ENCODE data around the gene QRFP.

QRFP gene

DNA sequence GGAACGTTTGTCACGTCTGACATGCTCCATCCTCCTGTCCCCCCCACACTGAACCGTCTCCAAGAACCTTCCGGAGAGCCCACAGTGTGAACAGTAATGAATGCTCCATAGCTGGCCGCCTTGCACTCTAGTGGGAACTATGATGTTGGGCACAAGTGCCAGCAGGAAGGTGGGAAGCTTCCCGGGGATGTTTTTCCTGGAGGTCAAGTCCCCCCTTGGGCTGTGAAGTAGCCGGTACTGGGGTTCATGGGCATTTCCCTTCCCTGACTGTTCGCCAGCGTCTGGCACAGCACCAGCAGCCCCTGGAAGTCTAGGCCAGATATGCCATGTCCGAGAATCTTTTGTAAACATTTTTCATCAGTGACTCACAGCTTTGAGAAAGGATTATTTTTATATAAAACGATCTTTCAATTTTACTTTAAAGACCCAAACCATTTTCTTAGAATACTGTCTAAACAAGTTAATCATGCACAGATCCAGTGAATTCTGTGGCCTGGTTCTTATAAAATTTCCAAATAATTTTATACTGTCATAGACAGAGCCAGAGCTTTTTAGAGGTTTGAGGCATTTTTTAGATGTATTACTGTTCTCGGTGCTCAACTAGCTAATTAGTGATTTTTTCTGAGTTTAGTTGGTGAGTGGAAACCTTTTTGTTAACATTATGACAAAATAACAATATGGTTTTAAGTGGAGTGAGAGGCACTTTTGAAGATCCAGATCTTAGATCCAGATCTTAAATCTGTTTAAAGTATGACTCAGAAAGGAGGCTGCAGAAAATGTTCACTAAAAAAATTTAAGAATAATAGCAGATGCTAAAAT lies 49.9 kb downstream of the QRFP start:
- Histone ChIP-seq H3K36me3 (replicated peaks; ENCODE audit: insufficient read depth, low read length) (no peaks in the 10 kb centered on the region), H3K27ac (ENCODE audit: low read length) (no peak overlapping the region), H3K4me3 (ENCODE audit: low read length) (no peak overlapping the region), H3K27me3 (replicated peaks; ENCODE audit: insufficient read depth, low read length) (no peaks in the 10 kb centered on the region), H3K79me2 (ENCODE audit: low read length) (no peaks in the 10 kb centered on the region), H3K4me1 (ENCODE audit: low read length) (no peaks in the 10 kb centered on the region), H4K20me1 (ENCODE audit: insufficient read depth, low read length) (no peaks in the 10 kb centered on the region), H3F3A (ENCODE audit: insufficient read depth, low read length) (no peaks in the 10 kb centered on the region), H2AFZ (ENCODE audit: low read length) (no peak overlapping the region), H3K9me3 (replicated peaks; ENCODE audit: insufficient read depth, low read length) (no peaks in the 10 kb centered on the region), H3K9ac (ENCODE audit: low read length) (no peak overlapping the region), H3K4me2 (ENCODE audit: low read depth, low read length) (no peak overlapping the region), H3K9me2 (replicated peaks; ENCODE audit: insufficient read depth, low read length) (no peaks in the 10 kb centered on the region)
- DNase-seq = no peak
- TF ChIP-seq EZH2phosphoT487 (IDR thresholded peaks at IDR 0.05; ENCODE audit: low read length) = no peak

DNA sequence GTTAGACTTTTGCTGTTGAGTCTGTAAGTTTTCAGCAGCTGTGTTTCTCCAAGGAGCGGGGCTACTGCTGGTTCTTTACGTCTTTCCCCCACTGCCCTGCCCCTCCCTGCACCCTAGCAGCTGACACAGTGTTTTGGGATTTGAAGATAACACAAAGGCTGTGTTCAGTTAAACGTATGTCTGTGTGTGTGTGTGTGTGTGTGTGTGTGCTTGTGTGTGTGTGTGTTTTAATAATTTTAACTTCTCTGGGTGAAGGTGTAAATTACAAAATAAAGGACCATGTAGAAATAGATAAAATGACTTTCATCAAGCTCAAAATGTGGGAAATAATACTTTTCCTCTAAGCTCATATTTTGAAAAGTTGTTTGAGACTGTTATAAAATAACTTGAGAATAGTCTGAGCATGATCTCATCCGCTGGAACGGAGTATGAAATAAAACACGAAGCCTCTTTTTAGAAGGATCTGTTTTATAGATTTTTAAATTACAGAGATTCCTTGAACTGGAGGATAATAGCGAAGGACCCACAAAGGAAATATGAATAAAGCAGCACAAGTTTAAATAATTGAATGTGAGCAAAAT lies 50.6 kb downstream of the QRFP start:
- H3F3A ChIP-seq (ENCODE audit: insufficient read depth, low read length) = no peaks in the 10 kb centered on the region
- H3K9ac ChIP-seq (ENCODE audit: low read length) = no peak overlapping the region
- H3K9me2 ChIP-seq (replicated peaks; ENCODE audit: insufficient read depth, low read length) = no peaks in the 10 kb centered on the region
- H2AFZ ChIP-seq (ENCODE audit: low read length) = no peak overlapping the region
- H3K4me1 ChIP-seq (ENCODE audit: low read length) = no peaks in the 10 kb centered on the region
- no peak for TF ChIP-seq CTCF (IDR thresholded peaks at IDR 0.05; ENCODE audit: low read length)
- TF ChIP-seq EZH2phosphoT487 (IDR thresholded peaks at IDR 0.05; ENCODE audit: low read length) = no peak
- TF ChIP-seq EZH2 (optimal IDR thresholded peaks at IDR 0.05; ENCODE audit: low read depth, low read length) = no peak
- H3K4me2 ChIP-seq (ENCODE audit: low read depth, low read length) = no peak overlapping the region
- H3K27me3 ChIP-seq (replicated peaks; ENCODE audit: insufficient read depth, low read length) = no peaks in the 10 kb centered on the region
- no peak overlapping the region for H3K4me3 ChIP-seq (ENCODE audit: low read length)
- no peaks in the 10 kb centered on the region for H3K79me2 ChIP-seq (ENCODE audit: low read length)
- no peaks in the 10 kb centered on the region for H4K20me1 ChIP-seq (ENCODE audit: insufficient read depth, low read length)
- no peaks in the 10 kb centered on the region for H3K9me3 ChIP-seq (replicated peaks; ENCODE audit: insufficient read depth, low read length)
- H3K36me3 ChIP-seq (replicated peaks; ENCODE audit: insufficient read depth, low read length) = no peaks in the 10 kb centered on the region
- DNase-seq = no peak
- H3K27ac ChIP-seq (ENCODE audit: low read length) = no peak overlapping the region

DNA sequence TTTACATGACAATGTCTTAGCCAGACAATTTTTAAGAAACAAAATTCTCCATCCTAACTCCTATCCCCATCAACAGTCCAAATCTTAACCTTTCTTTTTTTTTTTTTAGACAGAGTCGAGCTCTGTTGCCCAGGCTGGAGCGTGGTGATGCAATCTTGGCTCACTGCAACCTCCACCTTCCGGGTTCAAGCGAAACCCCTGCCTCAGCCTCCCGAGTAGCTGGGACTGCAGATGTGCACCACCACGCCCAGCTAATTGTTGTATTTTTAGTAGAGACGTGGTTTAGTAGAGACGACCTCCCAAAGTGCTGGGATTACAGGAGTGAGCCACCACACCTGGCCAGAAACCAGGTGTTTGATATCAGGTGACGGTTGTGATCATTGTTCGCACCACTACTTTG lies 51.4 kb downstream of the QRFP start:
- Histone ChIP-seq H3K4me3 (ENCODE audit: low read length) (no peak overlapping the region), H3K4me2 (ENCODE audit: low read depth, low read length) (no peak overlapping the region), H2AFZ (ENCODE audit: low read length) (no peak overlapping the region), H3K27ac (ENCODE audit: low read length) (no peak overlapping the region), H3K27me3 (replicated peaks; ENCODE audit: insufficient read depth, low read length) (no peaks in the 10 kb centered on the region), H3K9me2 (replicated peaks; ENCODE audit: insufficient read depth, low read length) (no peaks in the 10 kb centered on the region), H3K79me2 (ENCODE audit: low read length) (no peaks in the 10 kb centered on the region), H3K4me1 (ENCODE audit: low read length) (no peaks in the 10 kb centered on the region), H3K9ac (ENCODE audit: low read length) (no peak overlapping the region), H3F3A (ENCODE audit: insufficient read depth, low read length) (no peaks in the 10 kb centered on the region), H4K20me1 (ENCODE audit: insufficient read depth, low read length) (no peaks in the 10 kb centered on the region), H3K36me3 (replicated peaks; ENCODE audit: insufficient read depth, low read length) (no peaks in the 10 kb centered on the region), H3K9me3 (replicated peaks; ENCODE audit: insufficient read depth, low read length) (no peaks in the 10 kb centered on the region)
- TF ChIP-seq CTCF (IDR thresholded peaks at IDR 0.05; ENCODE audit: low read length) = no peak
- no peak for TF ChIP-seq EZH2 (optimal IDR thresholded peaks at IDR 0.05; ENCODE audit: low read depth, low read length)
- no peak for TF ChIP-seq EZH2phosphoT487 (IDR thresholded peaks at IDR 0.05; ENCODE audit: low read length)
- DNase-seq = no peak

- Histone ChIP-seq H3K79me2 (ENCODE audit: low read length) (no peaks in the 10 kb centered on the region), H3F3A (ENCODE audit: insufficient read depth, low read length) (no peaks in the 10 kb centered on the region), H3K4me1 (ENCODE audit: low read length) (no peaks in the 10 kb centered on the region)
Observed at GRCh38 chr9:130844044-130844451, 52.6 kb downstream of the QRFP start.

More at GRCh38 chr9:130844044-130844451, 52.6 kb downstream of the QRFP start:
- H2AFZ ChIP-seq (ENCODE audit: low read length) = no peak overlapping the region
- no peaks in the 10 kb centered on the region for H3K36me3 ChIP-seq (replicated peaks; ENCODE audit: insufficient read depth, low read length)
- no peaks in the 10 kb centered on the region for H3K9me3 ChIP-seq (replicated peaks; ENCODE audit: insufficient read depth, low read length)
- no peak overlapping the region for H3K9ac ChIP-seq (ENCODE audit: low read length)
- no peak overlapping the region for H3K27ac ChIP-seq (ENCODE audit: low read length)
- no peak overlapping the region for H3K4me2 ChIP-seq (ENCODE audit: low read depth, low read length)
- no peak for DNase-seq
- H3K4me3 ChIP-seq (ENCODE audit: low read length) = no peak overlapping the region
- no peaks in the 10 kb centered on the region for H3K9me2 ChIP-seq (replicated peaks; ENCODE audit: insufficient read depth, low read length)
- TF ChIP-seq CTCF (IDR thresholded peaks at IDR 0.05; ENCODE audit: low read length) (no peak), EZH2 (optimal IDR thresholded peaks at IDR 0.05; ENCODE audit: low read depth, low read length) (no peak), EZH2phosphoT487 (IDR thresholded peaks at IDR 0.05; ENCODE audit: low read length) (no peak)
- no peaks in the 10 kb centered on the region for H3K27me3 ChIP-seq (replicated peaks; ENCODE audit: insufficient read depth, low read length)
- H4K20me1 ChIP-seq (ENCODE audit: insufficient read depth, low read length) = no peaks in the 10 kb centered on the region
